GM21515 (cell line): Measurements from ENCODE around the gene SEMA5A.

ENCODE experiments used
- ATAC-seq: cut with Tn5 transposase; IDR thresholded peaks from one replicate; pipeline ENCODE4 v1.9.1; 2021; ENCODE audit not compliant: unreplicated experiment

SEMA5A gene

GRCh38 chr5:9515436-9515835 lies 30.4 kb downstream of the SEMA5A start:
- no peak for ATAC-seq

GRCh38 chr5:9514968-9515367 lies 30.9 kb downstream of the SEMA5A start:
- no peak for ATAC-seq

GRCh38 chr5:9513827-9514226 lies 32.0 kb downstream of the SEMA5A start:
- no peak for ATAC-seq

GRCh38 chr5:9512457-9512856 lies 33.4 kb downstream of the SEMA5A start:
- ATAC-seq: no peak

GRCh38 chr5:9507974-9508373 lies 37.9 kb downstream of the SEMA5A start:
- ATAC-seq: no peak

GRCh38 chr5:9505225-9505624 lies 40.6 kb downstream of the SEMA5A start:
- ATAC-seq: no peak

- ATAC-seq: no peak
Measured at GRCh38 chr5:9502864-9503263, 43.0 kb downstream of the SEMA5A start.

GRCh38 chr5:9502050-9502834 lies 43.6 kb downstream of the SEMA5A start:
- ATAC-seq: no peak

GRCh38 chr5:9500625-9501024 lies 45.2 kb downstream of the SEMA5A start:
- ATAC-seq: no peak

GRCh38 chr5:9500193-9500592 lies 45.7 kb downstream of the SEMA5A start:
- no peak for ATAC-seq

- ATAC-seq: peak; percentile 79
Measured at GRCh38 chr5:9499498-9499876, 46.4 kb downstream of the SEMA5A start.

- ATAC-seq: no peak
Measured at GRCh38 chr5:9498541-9499497, 47.1 kb downstream of the SEMA5A start.

- ATAC-seq: no peak
Measured at GRCh38 chr5:9497347-9497746, 48.5 kb downstream of the SEMA5A start.

- ATAC-seq: no peak
Measured at GRCh38 chr5:9496801-9497200, 49.1 kb downstream of the SEMA5A start.

- ATAC-seq: no peak
Measured at GRCh38 chr5:9495121-9495520, 50.8 kb downstream of the SEMA5A start.

- no peak for ATAC-seq
Measured at GRCh38 chr5:9494301-9494700, 51.6 kb downstream of the SEMA5A start.

- no peak for ATAC-seq
Measured at GRCh38 chr5:9490494-9491097, 55.3 kb downstream of the SEMA5A start.

GRCh38 chr5:9483779-9484178 lies 62.1 kb downstream of the SEMA5A start:
- ATAC-seq: no peak

- no peak for ATAC-seq
Measured at GRCh38 chr5:9483243-9483642, 62.6 kb downstream of the SEMA5A start.

- no peak for ATAC-seq
Measured at GRCh38 chr5:9482381-9482780, 63.5 kb downstream of the SEMA5A start.

- ATAC-seq: no peak
Measured at GRCh38 chr5:9480499-9480898, 65.4 kb downstream of the SEMA5A start.

- no peak for ATAC-seq
Measured at GRCh38 chr5:9479990-9480389, 65.9 kb downstream of the SEMA5A start.
